B cell (primary cell): Measurements from ENCODE around the gene ADK.

Experiments used
- CTCF ChIP-seq: fragments of 200-600 bp; IDR thresholded peaks from one replicate; pipeline ENCODE4 v1.8.0; 2022; ENCODE audit warnings: antibody characterized with exemption, mild to moderate bottlenecking
- EZH2 ChIP-seq: IDR thresholded peaks from 2 replicates; pipeline ENCODE4 v1.6.1; 2012; ENCODE audit warnings: borderline replicate concordance, low read depth, mild to moderate bottlenecking, moderate library complexity, low read length; ENCODE audit not compliant: insufficient read depth, poor library complexity, severe bottlenecking

GRCh38 chr10:74342991-74343390 is 192.0 kb downstream of the ADK start:
- TF ChIP-seq CTCF (no peak), EZH2 (no peak)
